Neutrophil (primary cell): ENCODE measurements around the gene MTG1.

Source experiments
- H3K27ac ChIP-seq: fragments of 200-600 bp; sonication (generic); 2 replicates; pipeline ENCODE4 v1.5.1; 2016; ENCODE audit warnings: mild to moderate bottlenecking, moderate library complexity
- H3K27me3 ChIP-seq: fragments of 200-600 bp; sonication (generic); 2 replicates; pipeline ENCODE4 v1.6.0; 2016; ENCODE audit warnings: mild to moderate bottlenecking
- H3K36me3 ChIP-seq: fragments of 200-600 bp; sonication (generic); 2 replicates; pipeline ENCODE4 v1.5.1; 2017
- H3K4me1 ChIP-seq, 2 experiments: fragments of 200-600 bp in 1 of 2; sonication (generic) in 1 of 2; 1 replicate in 1 of 2; 2 replicates in 1 of 2; pipeline versions ENCODE4 v1.5.1 to v1.6.1; 2013 to 2016; ENCODE audit warnings: low read depth in 1 of 2, low read length in 1 of 2, mild to moderate bottlenecking in 1 of 2, moderate library complexity in 1 of 2; ENCODE audit not compliant: control insufficient read depth in 1 of 2, insufficient read depth in 1 of 2
- H3K4me3 ChIP-seq, 2 experiments: fragments of 200-600 bp in 1 of 2; sonication (generic) in 1 of 2; 1 replicate in 1 of 2; 2 replicates in 1 of 2; pipeline ENCODE4 v1.5.1; 2013 to 2016; ENCODE audit warnings: low read depth in 1 of 2, low read length in 1 of 2, mild to moderate bottlenecking in 1 of 2, moderate library complexity in 1 of 2
- H3K9me3 ChIP-seq: fragments of 200-600 bp; sonication (generic); 2 replicates; pipeline ENCODE4 v1.5.1; 2016
- CTCF ChIP-seq: fragments of 200-600 bp; sonication (generic); IDR thresholded peaks from 2 replicates; pipeline ENCODE4 v1.5.1; 2016; ENCODE audit warnings: antibody characterized with exemption

Gene MTG1

GRCh38 chr10:133446979-133447378, 53.0 kb downstream of the MTG1 start:
- Histone ChIP-seq H3K9me3 (peaks cover 24% of the 10 kb centered on the region), H3K4me1 (peaks cover 0 to 4% of the 10 kb centered on the region in 2 experiments), H3K4me3 (no peak overlapping the region), H3K36me3 (no peaks in the 10 kb centered on the region), H3K27ac (no peak overlapping the region), H3K27me3 (peaks cover 5% of the 10 kb centered on the region)
- TF ChIP-seq CTCF: no peak

DNA sequence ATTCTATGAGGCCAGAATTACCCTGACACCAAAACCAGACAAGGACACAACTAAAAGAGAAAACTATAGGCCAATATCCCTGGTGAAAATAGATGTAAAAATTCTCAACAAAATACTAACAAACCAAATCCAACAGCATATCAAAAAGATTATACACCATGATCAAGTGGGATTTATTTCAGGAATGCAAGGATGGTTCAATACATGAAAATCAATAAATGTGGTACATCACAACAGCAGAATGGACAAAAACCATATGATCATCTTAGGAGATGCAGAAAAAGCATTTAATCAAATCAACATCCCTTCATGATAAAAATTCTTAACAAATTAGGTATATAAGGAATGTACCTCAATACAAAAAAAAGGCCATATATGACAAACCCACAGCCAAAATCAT, 54.2 kb downstream of the MTG1 start:
- H3K36me3 ChIP-seq: no peaks in the 10 kb centered on the region
- no peak for TF ChIP-seq CTCF
- no peaks in the 10 kb centered on the region for H3K4me1 ChIP-seq
- H3K4me3 ChIP-seq: no peak overlapping the region
- no peak overlapping the region for H3K27ac ChIP-seq
- peaks cover 5% of the 10 kb centered on the region for H3K27me3 ChIP-seq
- H3K9me3 ChIP-seq: peaks cover 24% of the 10 kb centered on the region

DNA sequence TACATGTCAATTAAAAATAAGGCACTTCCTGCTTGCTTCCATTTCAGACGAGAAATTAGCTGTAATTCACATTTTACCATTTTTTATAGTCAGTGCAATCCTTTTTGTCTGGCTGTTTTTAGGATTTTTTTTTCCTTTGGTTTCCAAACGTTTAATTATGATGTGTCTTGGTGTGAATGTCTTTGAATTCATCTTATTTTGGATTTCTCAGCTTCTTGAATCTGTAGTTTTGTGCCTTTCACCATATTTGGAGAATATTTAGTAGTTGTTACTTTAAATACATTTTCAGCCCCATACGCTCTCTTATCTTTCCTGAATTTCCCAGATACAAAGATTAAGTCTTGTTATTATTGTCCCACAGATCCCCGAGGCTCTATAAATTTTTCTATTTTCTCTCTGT, 57.4 kb downstream of the MTG1 start:
- H3K9me3 ChIP-seq: peaks cover 17% of the 10 kb centered on the region
- peaks cover 2% of the 10 kb centered on the region for H3K27me3 ChIP-seq
- no peaks in the 10 kb centered on the region for H3K4me1 ChIP-seq
- H3K27ac ChIP-seq: no peak overlapping the region
- no peak overlapping the region for H3K4me3 ChIP-seq
- TF ChIP-seq CTCF: no peak
- no peaks in the 10 kb centered on the region for H3K36me3 ChIP-seq

GRCh38 chr10:133452453-133452852, 58.5 kb downstream of the MTG1 start:
- H3K36me3 ChIP-seq: no peaks in the 10 kb centered on the region

DNA sequence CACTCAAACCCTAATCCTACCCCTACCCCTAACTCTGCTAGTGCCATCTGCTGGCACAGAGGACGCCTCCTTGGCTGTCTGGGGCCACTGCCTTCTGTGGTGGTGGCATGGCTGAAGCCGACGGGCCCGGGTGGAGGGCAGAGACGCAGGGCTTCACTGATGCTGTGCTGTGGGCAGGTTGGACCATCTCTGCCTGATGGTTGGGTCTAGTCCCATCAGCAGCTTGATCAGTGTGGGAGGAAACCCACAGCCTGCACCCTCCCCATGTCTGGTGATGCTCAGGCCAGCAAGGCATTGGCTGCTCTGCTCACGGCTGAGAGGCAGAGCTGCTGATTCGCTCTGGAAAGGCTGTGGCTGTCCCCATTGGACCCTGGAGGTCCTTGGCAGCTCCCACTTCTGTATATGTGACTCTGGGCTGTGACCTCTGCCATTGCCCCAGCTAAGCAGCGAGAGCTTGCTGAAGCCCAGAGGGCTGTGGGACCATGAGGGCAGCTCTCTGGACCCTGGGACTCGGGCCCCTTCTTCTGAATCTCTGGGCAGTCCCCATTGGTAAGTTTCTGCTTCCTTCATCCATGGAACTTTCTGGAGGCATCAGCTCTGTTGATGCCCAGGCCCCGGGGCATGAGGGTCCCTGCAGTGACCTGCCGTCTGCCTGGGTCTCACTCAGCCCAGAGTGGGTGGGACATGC, 59.7 kb downstream of the MTG1 start, which contains the start of gene SCART1:
TSS of gene SCART1 (plus strand) at position 430 of the 688 bp plus-strand sequence. CDS start at position 483, 53 bp downstream.
- Histone ChIP-seq H3K4me1 (no peaks in the 10 kb centered on the region), H3K9me3 (no peaks in the 10 kb centered on the region), H3K27me3 (no peaks in the 10 kb centered on the region), H3K27ac (no peak within 1 kb of the TSS), H3K4me3 (no peak within 1 kb of the TSS), H3K36me3 (no peaks in the 10 kb centered on the region)
- no peak for TF ChIP-seq CTCF

More at GRCh38 chr10:133452453-133452852, 58.5 kb downstream of the MTG1 start:
- no peak for TF ChIP-seq CTCF
- Histone ChIP-seq H3K4me3 (no peak overlapping the region), H3K27me3 (no peaks in the 10 kb centered on the region), H3K9me3 (peaks cover 6% of the 10 kb centered on the region), H3K27ac (no peak overlapping the region), H3K4me1 (no peaks in the 10 kb centered on the region)
